ENCODE data around the gene FAF2. TPM values are rescaled to one million over a fixed set of nuclear protein-coding genes. Genes with fewer than 3 reads are reported as not detected.

Gene FAF2
- total RNA-seq, 1 experiment from 2014 or later, result 44.4 TPM

- no CpG with 5 or more reads among the region's 9 CpGs for WGBS (ENCODE audit: extremely low coverage, insufficient read length, low lambda C conversion rate)
- Histone ChIP-seq H3K4me1 (ENCODE audit: insufficient read depth, low read length) (no peaks in the 10 kb centered on the region), H3K9me3 (ENCODE audit: control insufficient read depth, low read depth, low read length) (no peaks in the 10 kb centered on the region), H3K79me2 (ENCODE audit: insufficient read depth, low read length) (no peaks in the 10 kb centered on the region), H3K79me1 (ENCODE audit: insufficient read depth, low read depth, low read length, poor library complexity, severe bottlenecking) (no peaks in the 10 kb centered on the region), H2BK5ac (ENCODE audit: insufficient read length, low read length) (no peak overlapping the region), H2AK5ac (ENCODE audit: insufficient read length, low read length) (no peak overlapping the region), H3K56ac (ENCODE audit: insufficient read length, low read depth, low read length) (no peak overlapping the region), H3K4ac (ENCODE audit: low read depth, low read length) (no peak overlapping the region), H3K23ac (ENCODE audit: insufficient read length, low read depth, low read length) (no peak overlapping the region), H2AFZ (ENCODE audit: low read length) (no peak overlapping the region), H2BK12ac (ENCODE audit: insufficient read length, low read depth, low read length) (no peak overlapping the region), H3K9ac (ENCODE audit: extremely low read depth, insufficient read length, low read length) (no peak overlapping the region), H2BK20ac (ENCODE audit: low read depth, low read length, poor library complexity, severe bottlenecking) (no peak overlapping the region), H4K8ac (replicated peaks; ENCODE audit: insufficient read length, low read depth, low read length) (no peak overlapping the region), H2BK120ac (ENCODE audit: low read depth, low read length, poor library complexity, severe bottlenecking) (no peak overlapping the region), H3K27me3 (ENCODE audit: insufficient read depth, low read length) (no peaks in the 10 kb centered on the region; the same call in 1 of the 2 replicates), H3K23me2 (ENCODE audit: insufficient read length, low read depth, low read length, poor library complexity, severe bottlenecking) (peaks cover 5% of the 10 kb centered on the region), H3K14ac (ENCODE audit: insufficient read depth, low read length) (no peak overlapping the region), H3K27ac (ENCODE audit: insufficient read length, low read depth, low read length) (no peak overlapping the region), H4K20me1 (ENCODE audit: control insufficient read depth, insufficient read depth, insufficient read length) (no peaks in the 10 kb centered on the region), H3T11ph (ENCODE audit: low read length) (no peak overlapping the region), H4K91ac (ENCODE audit: insufficient read length, low read depth, low read length) (no peak overlapping the region), H3K18ac (ENCODE audit: insufficient read length, low read depth, low read length) (no peak overlapping the region), H2BK15ac (ENCODE audit: low read depth, low read length) (no peak overlapping the region), H3K4me2 (ENCODE audit: insufficient read depth, insufficient read length, low read length) (no peak overlapping the region), H4K5ac (ENCODE audit: insufficient read length, low read depth, low read length) (no peak overlapping the region)
- no peak overlapping the region for H3K27ac Mint-ChIP-seq
- DNase-seq, result no peak
- no peak overlapping the region for H3K4me3 Mint-ChIP-seq
- peaks cover 30 to 46% of the 10 kb centered on the region in 2 experiments for H3K9me3 Mint-ChIP-seq
- peaks cover 6 to 9% of the 10 kb centered on the region in 2 experiments; a peak in 3 of 4 replicates for H3K4me1 Mint-ChIP-seq
- H3K27me3 Mint-ChIP-seq (ENCODE audit: low read depth), result peaks cover 26% of the 10 kb centered on the region
- peaks cover 0 to 28% (median 17%) of the 10 kb centered on the region in 3 experiments; a peak in 5 of 7 replicates for H3K36me3 Mint-ChIP-seq (ENCODE audit: insufficient read depth in 1 of 3, low read depth in 3 of 3)
- no peak for TF ChIP-seq CTCF (conservative IDR thresholded peaks at IDR 0.05)
Measured at GRCh38 chr5:176418251-176418650, 29.9 kb upstream of the FAF2 start.

All from H9 (cell line).